Hepatocyte (in vitro differentiated cells): ENCODE results near the gene SLC1A3. TPM values are rescaled to one million over a fixed set of nuclear protein-coding genes. Genes with fewer than 3 reads are reported as not detected.

ENCODE experiments used
- DNase-seq: peaks from one replicate; pipeline ENCODE4 v3.0.0-alpha.2; 2016; ENCODE audit warnings: low spot score
- H2AFZ ChIP-seq: fragments of 200-600 bp; sonication (generic); 2 replicates; pipeline ENCODE4 v1.6.0; 2016; ENCODE audit warnings: antibody characterized with exemption, mild to moderate bottlenecking
- H3K27ac ChIP-seq: fragments of 200-600 bp; sonication (generic); 2 replicates; pipeline ENCODE4 v1.5.1; 2016; ENCODE audit warnings: mild to moderate bottlenecking
- H3K27me3 ChIP-seq: fragments of 200-600 bp; sonication (generic); 2 replicates; pipeline ENCODE4 v1.6.1; 2016
- H3K36me3 ChIP-seq: fragments of 200-600 bp; sonication (generic); replicated peaks from 2 replicates; pipeline ENCODE4 v1.5.1; 2016; ENCODE audit warnings: low read depth; ENCODE audit not compliant: insufficient read depth
- H3K4me1 ChIP-seq: fragments of 200-600 bp; sonication (generic); 2 replicates; pipeline ENCODE4 v1.5.1; 2016; ENCODE audit warnings: mild to moderate bottlenecking, moderate library complexity; ENCODE audit not compliant: insufficient read depth
- H3K4me2 ChIP-seq: fragments of 200-600 bp; sonication (generic); 2 replicates; pipeline ENCODE4 v1.6.0; 2016
- H3K4me3 ChIP-seq: fragments of 200-600 bp; sonication (generic); 2 replicates; pipeline ENCODE4 v1.5.1; 2016; ENCODE audit warnings: mild to moderate bottlenecking
- H3K79me2 ChIP-seq: fragments of 200-600 bp; sonication (generic); 2 replicates; pipeline ENCODE4 v1.6.0; 2017; ENCODE audit warnings: mild to moderate bottlenecking
- H3K9me2 ChIP-seq: fragments of 200-600 bp; sonication (generic); replicated peaks from 2 replicates; pipeline ENCODE4 v1.6.0; 2017; ENCODE audit warnings: mild to moderate bottlenecking; ENCODE audit not compliant: insufficient read depth
- H3K9me3 ChIP-seq: fragments of 200-600 bp; sonication (generic); 2 replicates; pipeline ENCODE4 v1.5.1; 2016; ENCODE audit warnings: low read depth, mild to moderate bottlenecking
- H4K20me1 ChIP-seq: fragments of 200-600 bp; sonication (generic); 2 replicates; pipeline ENCODE4 v1.6.0; 2016; ENCODE audit warnings: mild to moderate bottlenecking; ENCODE audit not compliant: insufficient read depth, poor library complexity, severe bottlenecking
- EZH2 ChIP-seq: fragments of 200-600 bp; sonication (generic); IDR thresholded peaks from 2 replicates; pipeline ENCODE4 v1.6.1; 2016; ENCODE audit warnings: antibody characterized with exemption, mild to moderate bottlenecking, borderline replicate concordance
- EZH2phosphoT487 ChIP-seq: fragments of 200-600 bp; sonication (generic); IDR thresholded peaks from one replicate; pipeline ENCODE4 v1.6.1; 2018; ENCODE audit warnings: antibody characterized with exemption, mild to moderate bottlenecking, low read depth, moderate library complexity; ENCODE audit not compliant: unreplicated experiment, severe bottlenecking
- WGBS: methylation state at CpG from one replicate; pipeline ENCODE4 v1.1.6; 2016; ENCODE audit warnings: low lambda C conversion rate; ENCODE audit errors: missing lambda C conversion rate; 5-methylcytosine and 5-hydroxymethylcytosine counted together
- polyA plus RNA-seq: library from polyadenylated mRNA; unstranded; fragments of >200 nt; fragmentation: Nextera tagmentation; extraction: Ambion mirVana; gene quantifications from 2 replicates; pipeline ENCODE4 v1.2.1, GENCODE V29; 2016
- total RNA-seq: library from RNA; depleted of rRNA; stranded (reverse); fragments of >200 nt; gene quantifications from 2 replicates; pipeline ENCODE4 v1.2.3, GENCODE V29; 2014
- TF ChIP-seq, protein P1 (sequence below): fragments of 200-600 bp; sonication (generic); IDR thresholded peaks from 2 replicates; pipeline ENCODE4 v1.5.1; 2016; ENCODE audit warnings: antibody characterized with exemption, mild to moderate bottlenecking; ENCODE audit not compliant: poor library complexity

Gene SLC1A3
- total and polyA plus RNA-seq, 2 experiments from 2014 or later: 32.3 to 42.3 TPM

DNA sequence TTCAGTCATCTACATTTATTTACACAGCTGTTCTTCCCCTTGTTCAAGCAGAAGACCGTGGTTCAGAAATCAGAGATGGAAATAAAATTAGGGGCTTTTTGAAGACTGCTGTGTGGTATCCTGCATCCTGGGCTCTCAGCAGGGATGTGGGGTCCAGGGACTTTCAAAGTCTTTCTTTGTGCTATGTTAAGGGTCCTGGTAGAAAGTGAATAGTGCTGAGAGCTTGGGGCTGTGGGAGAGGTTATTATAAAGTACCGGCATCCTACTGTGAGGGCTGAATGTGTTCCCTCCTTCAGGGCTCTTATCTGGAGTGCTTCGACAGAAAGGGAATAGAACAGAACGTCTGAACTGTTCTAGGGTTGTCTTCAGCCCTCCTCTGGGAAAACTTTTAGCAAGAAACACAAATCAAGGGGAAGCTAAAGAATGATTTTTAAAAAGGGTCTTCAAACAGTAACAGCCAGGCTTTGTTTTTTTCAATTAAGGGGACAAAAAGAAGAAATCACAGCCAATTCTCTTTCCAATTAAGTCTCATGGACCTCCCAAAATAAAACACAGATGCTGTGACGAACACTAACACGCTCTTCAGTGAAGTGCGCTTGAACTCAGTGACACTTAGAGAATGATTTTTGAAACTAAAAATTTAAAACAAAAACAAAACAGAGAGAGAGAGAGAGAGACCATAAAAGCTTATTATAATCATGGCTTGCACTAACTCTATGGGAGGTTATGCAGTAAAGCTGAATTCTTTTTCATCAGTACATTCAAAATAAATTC is 15.7 kb upstream of the SLC1A3 start:
- TF ChIP-seq EZH2: no peak
- no peak for TF ChIP-seq EZH2phosphoT487
- TF ChIP-seq, protein P1, sequence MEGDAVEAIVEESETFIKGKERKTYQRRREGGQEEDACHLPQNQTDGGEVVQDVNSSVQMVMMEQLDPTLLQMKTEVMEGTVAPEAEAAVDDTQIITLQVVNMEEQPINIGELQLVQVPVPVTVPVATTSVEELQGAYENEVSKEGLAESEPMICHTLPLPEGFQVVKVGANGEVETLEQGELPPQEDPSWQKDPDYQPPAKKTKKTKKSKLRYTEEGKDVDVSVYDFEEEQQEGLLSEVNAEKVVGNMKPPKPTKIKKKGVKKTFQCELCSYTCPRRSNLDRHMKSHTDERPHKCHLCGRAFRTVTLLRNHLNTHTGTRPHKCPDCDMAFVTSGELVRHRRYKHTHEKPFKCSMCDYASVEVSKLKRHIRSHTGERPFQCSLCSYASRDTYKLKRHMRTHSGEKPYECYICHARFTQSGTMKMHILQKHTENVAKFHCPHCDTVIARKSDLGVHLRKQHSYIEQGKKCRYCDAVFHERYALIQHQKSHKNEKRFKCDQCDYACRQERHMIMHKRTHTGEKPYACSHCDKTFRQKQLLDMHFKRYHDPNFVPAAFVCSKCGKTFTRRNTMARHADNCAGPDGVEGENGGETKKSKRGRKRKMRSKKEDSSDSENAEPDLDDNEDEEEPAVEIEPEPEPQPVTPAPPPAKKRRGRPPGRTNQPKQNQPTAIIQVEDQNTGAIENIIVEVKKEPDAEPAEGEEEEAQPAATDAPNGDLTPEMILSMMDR: no peak
- H3K9me3 ChIP-seq: no peaks in the 10 kb centered on the region
- no peaks in the 10 kb centered on the region for H3K36me3 ChIP-seq
- H3K4me3 ChIP-seq: no peak overlapping the region
- no peaks in the 10 kb centered on the region for H3K27me3 ChIP-seq
- no peaks in the 10 kb centered on the region for H3K4me1 ChIP-seq
- no peaks in the 10 kb centered on the region for H3K79me2 ChIP-seq
- H2AFZ ChIP-seq: no peak overlapping the region
- H3K4me2 ChIP-seq: no peak overlapping the region
- no peak for DNase-seq
- 63% methylated on average over 7 of the region's 7 CpGs for WGBS
- no peak overlapping the region for H3K27ac ChIP-seq
- no peaks in the 10 kb centered on the region for H4K20me1 ChIP-seq
- no peaks in the 10 kb centered on the region for H3K9me2 ChIP-seq

DNA sequence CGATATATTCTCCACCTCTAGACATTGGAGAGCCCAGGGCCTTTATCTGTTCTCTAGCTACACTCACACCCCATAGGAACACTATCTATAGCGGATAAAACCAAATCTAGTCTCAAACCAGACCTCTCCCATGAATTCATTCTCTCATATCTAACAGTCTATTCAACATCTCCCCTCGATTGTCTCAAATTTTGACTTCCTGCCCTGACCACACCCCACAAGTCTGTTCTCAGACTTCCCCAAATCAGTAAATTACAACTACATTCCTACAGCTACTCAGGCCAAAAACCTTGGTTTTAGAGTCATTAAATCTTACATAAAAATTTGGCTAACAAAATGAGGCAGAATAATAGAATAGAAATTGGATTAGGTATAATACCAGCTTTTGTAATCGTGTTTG is 12.5 kb upstream of the SLC1A3 start:
- no peak overlapping the region for H3K4me2 ChIP-seq
- 91% methylated on average over 4 of the region's 4 CpGs for WGBS
- TF ChIP-seq EZH2phosphoT487 (no peak), EZH2 (no peak)
- TF ChIP-seq, protein P1: no peak

DNA sequence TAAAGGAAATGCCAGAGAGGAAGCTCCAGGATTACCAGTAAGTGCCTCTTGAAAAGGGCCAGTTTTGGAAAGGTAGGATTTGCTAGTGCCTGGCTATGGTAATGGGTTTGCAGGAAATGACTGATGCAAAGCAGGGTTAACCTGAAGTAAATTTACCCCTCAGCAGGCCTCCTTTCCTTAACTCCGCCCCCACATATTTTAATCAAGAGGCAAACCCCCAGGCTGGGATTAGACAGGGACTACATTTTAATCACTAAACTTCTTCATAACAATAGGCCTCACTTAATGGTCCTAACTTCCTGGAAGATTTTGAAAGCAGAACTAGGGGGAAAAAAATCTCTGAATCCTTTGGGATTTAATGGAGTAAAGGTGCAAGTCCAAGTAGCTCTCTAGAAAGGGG is 10.2 kb upstream of the SLC1A3 start:
- H3K9me3 ChIP-seq: no peaks in the 10 kb centered on the region
- no peaks in the 10 kb centered on the region for H4K20me1 ChIP-seq
- TF ChIP-seq, protein P1: no peak
- no peak for TF ChIP-seq EZH2
- TF ChIP-seq EZH2phosphoT487: no peak
- no peak overlapping the region for H3K4me2 ChIP-seq
- no peaks in the 10 kb centered on the region for H3K9me2 ChIP-seq
- no peak overlapping the region for H3K4me3 ChIP-seq
- H3K27ac ChIP-seq: no peak overlapping the region
- H3K4me1 ChIP-seq: no peaks in the 10 kb centered on the region
- H3K36me3 ChIP-seq: no peaks in the 10 kb centered on the region
- WGBS: 100% methylated on average over 1 of the region's 1 CpG
- no peak overlapping the region for H2AFZ ChIP-seq
- no peaks in the 10 kb centered on the region for H3K27me3 ChIP-seq
- no peak for DNase-seq
- H3K79me2 ChIP-seq: no peaks in the 10 kb centered on the region

More for the DNA sequence above, 12.5 kb upstream of the SLC1A3 start:
- Histone ChIP-seq H2AFZ (no peak overlapping the region), H3K79me2 (no peaks in the 10 kb centered on the region), H3K4me1 (no peaks in the 10 kb centered on the region), H3K36me3 (no peaks in the 10 kb centered on the region), H3K9me3 (no peaks in the 10 kb centered on the region), H3K9me2 (no peaks in the 10 kb centered on the region), H3K27ac (no peak overlapping the region), H3K4me3 (no peak overlapping the region), H3K27me3 (no peaks in the 10 kb centered on the region), H4K20me1 (no peaks in the 10 kb centered on the region)
- no peak for DNase-seq
